ENCODE results near the gene GSG1L2.

The GSG1L2 gene

DNA sequence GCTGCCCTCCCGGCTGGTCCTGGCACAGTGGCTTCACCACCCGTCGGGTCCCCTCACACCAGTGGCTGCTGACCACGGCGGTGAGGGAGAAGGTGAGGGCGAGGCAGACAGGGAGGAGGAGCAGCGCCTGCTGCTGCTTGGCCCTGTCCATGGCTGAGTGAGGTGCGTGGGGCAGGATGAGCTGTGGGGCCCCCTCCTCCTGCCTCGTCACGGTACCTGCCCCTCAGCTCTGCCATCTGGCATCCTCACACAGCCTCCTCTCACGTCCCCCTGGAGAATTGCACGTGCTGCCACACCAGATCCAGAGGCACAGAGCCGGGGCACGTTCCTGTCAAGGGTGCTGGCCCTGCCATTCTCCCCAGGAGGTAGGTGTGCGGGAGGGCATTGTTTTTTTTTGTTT lies at the start of gene GSG1L2:
Gene GSG1L2, minus strand, starts transcription at position 159 of the 400 bp plus-strand sequence. Its CDS starts 8 bp downstream, at position 151.
- no peak for DNase-seq

GRCh38 chr17:9868552-9868951 lies 46.7 kb upstream of the GSG1L2 start:
- no peak for DNase-seq

DNA sequence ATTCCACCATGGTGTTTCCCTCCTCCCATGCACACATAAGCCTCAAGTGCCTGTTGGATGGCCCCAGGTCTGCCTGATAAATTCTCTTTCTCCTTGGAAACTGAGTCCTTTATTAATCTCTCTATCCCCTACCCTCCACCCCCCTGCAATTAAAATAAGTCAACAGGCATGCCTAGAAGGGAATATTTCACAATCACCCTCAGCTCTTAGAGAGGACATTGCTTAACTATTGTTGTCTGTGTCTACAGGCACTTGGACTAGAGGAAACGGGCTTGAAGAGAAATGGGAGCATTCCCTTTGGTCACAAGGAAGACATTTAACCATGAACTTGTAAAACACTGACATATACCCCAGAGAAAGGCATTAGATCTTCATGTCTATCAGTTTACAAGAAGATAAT lies 43.7 kb upstream of the GSG1L2 start:
- DNase-seq, result no peak

DNA sequence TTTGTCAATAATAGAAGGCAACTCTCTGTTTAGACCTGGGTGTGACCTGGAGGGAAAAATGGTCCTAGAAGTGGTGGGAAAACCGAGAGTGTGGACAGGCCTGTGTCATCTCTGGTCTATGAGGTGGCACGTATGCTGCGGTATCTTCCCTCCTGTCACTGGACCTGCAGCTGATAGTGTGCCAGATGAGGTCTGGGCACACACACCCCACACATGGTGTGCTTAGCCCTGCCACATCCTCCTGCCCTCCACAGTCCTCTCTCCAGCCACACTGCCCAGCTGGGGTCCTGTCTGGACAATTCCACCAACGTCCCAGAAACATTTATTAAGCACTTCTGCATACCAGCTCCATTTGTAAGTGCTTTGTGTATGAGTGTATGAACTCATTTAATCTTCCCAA lies 41.1 kb upstream of the GSG1L2 start:
- no peak for DNase-seq

DNA sequence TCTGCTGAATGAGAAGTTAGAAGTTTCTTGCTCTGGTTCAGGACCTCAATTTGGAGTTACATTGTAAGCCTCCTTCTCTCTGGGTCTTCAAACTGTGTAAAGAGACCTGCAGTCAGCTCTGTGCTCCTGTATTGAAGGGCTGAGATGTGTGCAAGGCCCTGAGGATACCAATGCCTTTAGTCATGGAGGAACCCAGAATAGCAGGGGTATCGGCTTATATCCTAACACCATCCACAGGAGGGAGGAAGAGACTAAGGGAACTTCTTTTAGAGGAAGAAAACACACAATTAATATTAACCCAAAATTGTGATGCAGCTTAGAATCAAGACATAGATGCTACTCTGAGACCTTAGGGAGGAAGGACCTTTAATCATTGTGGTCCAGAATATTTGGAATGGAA lies 40.3 kb upstream of the GSG1L2 start:
- DNase-seq, result no peak

DNA sequence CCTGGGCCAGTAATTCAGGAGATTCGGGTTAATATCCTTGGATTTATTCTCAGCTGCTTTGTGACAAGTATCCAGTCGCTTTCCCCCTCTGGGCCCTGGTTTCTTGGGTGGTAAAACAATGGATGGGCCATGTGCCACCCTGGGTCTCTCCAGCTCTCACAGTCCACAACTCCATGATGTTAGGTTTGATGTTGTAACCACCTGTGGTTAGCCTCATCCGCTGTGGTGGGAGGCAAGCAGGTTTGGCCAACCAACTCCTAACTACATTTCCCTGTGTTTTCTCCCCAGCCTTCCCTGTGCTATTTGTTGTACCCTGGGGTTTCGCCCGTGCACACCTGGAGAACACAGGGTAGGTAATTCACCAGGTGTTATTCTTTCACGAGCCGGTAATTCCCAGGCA lies 39.0 kb upstream of the GSG1L2 start:
- DNase-seq, result no peak

- no peak for DNase-seq
Measured at GRCh38 chr17:9859781-9860180, 37.9 kb upstream of the GSG1L2 start.

GRCh38 chr17:9855036-9855435 lies 33.2 kb upstream of the GSG1L2 start:
- no peak for DNase-seq

DNA sequence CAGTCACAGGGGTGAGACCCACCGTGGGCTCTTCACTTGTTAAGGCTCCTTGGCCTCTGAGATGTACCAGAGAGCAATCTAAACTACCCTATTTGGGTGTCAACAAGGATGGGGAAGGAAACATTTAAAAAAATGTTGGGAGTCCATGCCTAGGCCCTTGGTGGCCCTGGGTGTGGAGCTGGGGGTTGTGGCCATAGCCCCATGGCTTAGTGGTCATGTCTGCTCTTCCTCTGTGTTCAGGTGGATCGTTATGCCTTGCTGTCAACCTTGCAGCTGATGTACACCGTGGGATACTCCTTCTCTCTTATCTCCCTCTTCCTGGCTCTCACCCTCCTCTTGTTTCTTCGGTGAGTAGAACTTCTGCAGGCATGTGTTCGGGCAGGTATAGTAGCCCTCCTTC lies 32.4 kb upstream of the GSG1L2 start:
- DNase-seq, result no peak

DNA sequence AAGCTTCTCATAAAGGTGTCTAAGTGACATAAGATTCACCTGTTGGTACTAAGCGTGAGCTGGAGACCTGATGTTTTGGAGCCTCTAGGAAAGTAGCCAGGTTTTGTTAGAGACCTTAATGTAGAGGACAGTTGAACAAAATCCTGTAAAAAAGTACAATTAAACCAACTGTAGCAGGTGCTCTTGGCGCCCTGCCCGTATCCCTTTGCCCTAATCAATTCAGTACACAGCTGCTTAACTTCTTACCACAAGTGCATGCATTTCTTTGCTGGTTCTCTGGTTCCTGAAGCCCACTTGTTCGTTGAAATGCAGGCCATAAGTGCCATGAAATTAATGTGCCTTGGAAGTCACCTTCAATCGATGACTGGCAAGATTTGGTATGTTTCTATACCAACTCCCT lies 28.3 kb upstream of the GSG1L2 start:
- no peak for DNase-seq

DNA sequence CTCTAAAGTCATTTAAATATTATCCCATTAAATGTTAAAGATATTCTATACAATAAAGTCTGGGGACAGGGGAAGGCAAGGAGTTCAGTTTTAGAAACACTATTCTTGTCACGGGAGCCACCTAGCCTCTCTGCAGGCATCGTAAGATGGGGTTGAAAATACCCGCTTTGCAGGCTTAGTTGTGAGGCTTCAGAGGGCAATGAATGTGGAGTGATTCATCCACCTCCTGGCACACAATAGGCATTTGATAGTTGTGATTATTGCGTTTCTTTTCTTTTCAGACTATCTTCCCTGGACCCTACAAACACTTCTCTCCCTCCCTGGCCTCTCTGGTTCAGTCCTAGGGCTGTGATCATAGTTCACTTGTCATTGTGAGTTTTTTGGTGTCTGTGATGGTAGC lies 23.4 kb upstream of the GSG1L2 start:
- no peak for DNase-seq

GRCh38 chr17:9844153-9844552 lies 22.3 kb upstream of the GSG1L2 start:
- no peak for DNase-seq

DNA sequence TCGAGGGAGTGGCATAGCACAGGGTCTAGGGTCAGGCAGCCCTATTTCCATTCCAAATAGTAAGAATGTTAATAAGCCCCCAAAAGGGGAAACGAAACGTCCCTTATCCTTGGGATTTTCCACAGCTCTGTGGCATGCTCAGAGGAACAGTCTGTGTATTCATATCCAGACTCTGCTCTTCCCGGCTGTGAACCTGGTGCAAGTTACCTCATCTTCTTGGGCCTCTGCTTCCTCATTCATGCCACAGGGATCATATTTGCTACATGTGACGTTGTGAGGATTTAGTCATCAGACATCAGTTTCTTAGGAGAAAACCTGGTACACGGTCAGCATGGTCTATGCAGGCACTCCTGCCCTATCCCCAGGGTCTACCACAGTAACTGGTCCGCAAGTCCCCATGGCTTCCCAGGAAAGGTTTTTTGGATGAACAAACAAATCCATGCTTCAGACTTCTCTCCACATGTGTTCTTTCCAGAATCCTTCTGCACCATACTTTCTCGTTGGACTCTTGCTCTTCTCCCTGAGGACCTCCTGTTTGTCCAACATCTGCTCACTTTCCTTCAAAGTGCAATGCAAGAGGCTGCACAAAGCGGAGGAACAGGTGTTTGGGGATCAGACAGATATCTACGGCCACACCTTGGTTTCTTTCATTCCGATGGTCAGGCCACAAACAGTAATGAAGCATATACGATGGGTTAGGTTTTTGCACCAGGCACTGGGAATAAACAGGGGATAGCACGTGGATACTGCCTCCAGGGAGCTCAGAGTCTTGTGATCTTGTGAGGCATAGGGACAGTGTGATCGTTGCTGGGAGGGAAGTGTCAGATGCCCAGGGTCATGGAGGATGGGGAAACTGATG lies 21.5 kb upstream of the GSG1L2 start:
- DNase-seq, result no peak

GRCh38 chr17:9842057-9842758 lies 20.3 kb upstream of the GSG1L2 start:
- DNase-seq, result no peak

GRCh38 chr17:9839433-9839832 lies 17.6 kb upstream of the GSG1L2 start:
- DNase-seq, result no peak

DNA sequence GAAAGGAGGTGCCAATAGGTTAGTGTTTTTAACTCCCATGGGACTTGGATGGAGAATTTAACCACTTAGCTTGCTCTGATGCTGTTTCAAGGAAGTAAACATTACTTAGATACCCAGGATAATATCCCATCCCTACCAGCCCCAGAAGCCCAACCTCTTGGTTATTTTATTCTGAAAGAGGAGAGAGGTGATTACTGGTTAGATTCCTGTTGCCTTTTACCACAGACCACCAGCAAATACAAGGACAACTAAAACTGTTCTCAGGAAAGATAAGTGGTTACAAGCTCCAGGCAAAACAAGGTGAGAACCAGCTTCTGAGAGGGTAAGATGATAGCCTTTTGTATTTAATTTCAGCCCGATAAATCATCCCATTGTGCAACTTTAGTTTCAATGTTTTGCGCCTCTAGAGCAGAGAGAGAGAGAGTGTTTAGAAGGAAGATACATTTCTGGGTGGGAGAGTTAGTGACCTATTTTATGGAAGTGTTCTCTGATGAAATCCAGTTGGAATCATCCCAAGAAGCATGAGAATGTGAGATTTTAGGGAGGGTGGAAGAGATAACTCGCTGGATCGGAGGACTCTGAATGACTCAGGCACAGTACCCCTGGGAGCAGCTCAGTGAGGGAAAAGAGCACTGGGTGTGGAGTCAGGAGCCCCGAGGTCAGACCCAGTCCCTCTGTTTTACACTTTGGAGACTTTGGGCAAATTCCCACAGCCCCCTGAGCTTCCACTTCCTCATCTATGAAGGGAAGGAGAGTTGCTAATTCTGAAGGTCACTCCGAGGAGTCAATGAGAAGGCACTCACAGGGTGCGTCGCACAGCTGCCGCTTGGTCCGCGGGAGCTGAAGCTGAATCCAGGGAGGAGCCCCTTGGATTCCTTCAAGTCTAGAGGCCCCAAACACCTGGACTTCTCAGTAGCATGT lies 15.9 kb upstream of the GSG1L2 start:
- DNase-seq, result no peak

DNA sequence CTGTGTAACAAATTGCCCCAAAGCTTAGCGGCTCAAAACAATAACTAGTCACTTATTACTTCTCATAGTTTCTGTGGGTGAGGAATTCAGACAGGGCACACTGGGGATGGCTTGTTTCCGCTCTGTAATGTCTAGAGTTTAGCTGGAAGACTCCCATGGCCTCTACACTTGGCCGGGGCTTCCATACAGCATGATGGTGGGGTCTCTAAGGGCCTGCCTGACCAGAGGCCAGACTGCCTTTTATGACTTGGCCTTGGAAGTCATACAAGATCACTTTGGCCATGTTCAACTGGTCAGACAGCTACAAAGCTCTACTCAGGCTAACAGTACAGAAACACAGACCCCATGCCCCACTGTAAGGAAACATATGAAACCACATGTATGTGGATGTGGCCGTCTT lies 12.0 kb upstream of the GSG1L2 start:
- DNase-seq, result no peak

DNA sequence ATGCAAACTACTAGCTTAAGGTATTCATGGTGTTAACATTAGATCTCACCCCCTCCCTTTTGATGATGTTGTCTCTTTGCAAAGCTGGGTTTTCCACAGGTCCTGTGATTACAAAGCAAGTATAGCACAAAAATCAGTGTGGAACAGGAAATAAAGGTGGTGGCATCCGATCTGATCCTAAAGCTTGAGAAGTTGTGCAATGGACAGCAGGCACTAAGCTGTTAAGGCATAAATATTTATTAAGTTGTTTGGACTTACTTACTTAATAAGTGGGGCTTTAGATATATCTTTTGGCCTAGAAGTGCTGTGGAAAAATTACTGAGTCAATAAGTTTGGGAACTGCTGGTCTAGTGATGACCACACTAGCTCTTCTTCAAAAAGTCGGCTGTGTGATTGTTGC lies 8.8 kb upstream of the GSG1L2 start:
- DNase-seq, result no peak

- DNase-seq, result no peak
Measured at GRCh38 chr17:9829343-9829742, 7.5 kb upstream of the GSG1L2 start.

- no peak for DNase-seq
Measured at GRCh38 chr17:9828296-9829295, 6.7 kb upstream of the GSG1L2 start.

DNA sequence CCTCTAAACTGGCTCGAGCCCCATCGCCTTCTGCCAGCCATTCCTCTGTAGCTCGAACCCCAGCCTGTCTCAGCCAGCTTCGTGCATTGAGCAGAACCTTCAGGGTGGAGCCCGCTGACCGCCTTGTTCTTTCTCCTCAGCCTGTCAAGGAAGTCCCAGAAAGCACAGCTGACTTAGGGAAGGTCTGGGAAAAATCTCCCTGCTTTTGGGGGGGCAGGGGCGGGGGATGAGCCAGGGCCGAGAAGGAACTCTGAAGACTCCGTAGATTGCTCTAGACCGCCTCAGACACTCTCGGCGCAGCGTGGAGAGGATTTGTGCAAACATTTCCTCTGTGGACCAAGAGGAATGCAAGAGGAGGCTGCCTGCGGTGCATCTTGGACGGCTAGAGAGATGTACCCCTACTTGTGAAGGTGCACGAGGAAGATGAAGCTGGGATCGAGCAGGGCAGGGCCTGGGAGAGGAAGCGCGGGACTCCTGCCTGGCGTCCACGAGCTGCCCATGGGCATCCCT lies 3.8 kb upstream of the GSG1L2 start, which contains the start of gene GLP2R:
Gene GLP2R, plus strand, starts transcription at position 284 of the 510 bp plus-strand sequence. Its CDS starts 140 bp downstream, at position 424.
- no peak for DNase-seq
